NCI-H345 treated with DMSO at 0.1 percent for 48 hours (cell line): Measurements from ENCODE around the gene FAM222A.
A peak's percentile ranks its signal among the peaks of the same experiment; 100 is the strongest.

Experiments
- DNase-seq: peaks from one replicate; lab custom pipeline; 2025; ENCODE audit not compliant: unreplicated experiment; lab: John Stamatoyannopoulos, UW

Gene FAM222A

DNA sequence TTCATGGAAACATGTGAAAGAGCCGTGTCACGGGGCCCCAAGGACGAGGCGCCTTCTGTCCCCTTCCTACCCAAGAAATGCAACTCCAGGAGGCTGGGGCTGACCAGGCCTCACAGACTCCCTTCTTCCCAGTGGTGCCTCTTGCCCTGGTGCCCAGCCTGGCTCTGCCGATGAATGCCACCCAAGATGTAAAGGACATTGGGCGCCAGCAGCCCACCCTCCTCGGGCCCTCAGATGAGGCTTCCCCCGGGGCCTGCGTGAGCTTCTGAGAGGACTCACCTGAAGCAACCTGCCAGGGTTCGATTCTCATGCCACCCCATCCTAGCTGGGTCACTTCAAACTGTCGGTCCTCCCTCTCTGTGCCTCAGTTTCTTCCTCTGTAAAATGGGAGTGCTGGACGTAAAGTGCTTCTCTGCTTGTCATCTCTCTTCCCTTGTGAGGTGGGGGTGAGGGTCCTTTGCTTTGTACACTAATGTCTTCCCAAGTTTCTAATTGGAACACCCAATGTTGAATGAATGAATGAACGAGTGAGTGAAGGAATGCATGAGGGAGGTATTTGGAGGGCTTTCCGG lies 10.8 kb downstream of the FAM222A start:
- DNase-seq = no peak

DNA sequence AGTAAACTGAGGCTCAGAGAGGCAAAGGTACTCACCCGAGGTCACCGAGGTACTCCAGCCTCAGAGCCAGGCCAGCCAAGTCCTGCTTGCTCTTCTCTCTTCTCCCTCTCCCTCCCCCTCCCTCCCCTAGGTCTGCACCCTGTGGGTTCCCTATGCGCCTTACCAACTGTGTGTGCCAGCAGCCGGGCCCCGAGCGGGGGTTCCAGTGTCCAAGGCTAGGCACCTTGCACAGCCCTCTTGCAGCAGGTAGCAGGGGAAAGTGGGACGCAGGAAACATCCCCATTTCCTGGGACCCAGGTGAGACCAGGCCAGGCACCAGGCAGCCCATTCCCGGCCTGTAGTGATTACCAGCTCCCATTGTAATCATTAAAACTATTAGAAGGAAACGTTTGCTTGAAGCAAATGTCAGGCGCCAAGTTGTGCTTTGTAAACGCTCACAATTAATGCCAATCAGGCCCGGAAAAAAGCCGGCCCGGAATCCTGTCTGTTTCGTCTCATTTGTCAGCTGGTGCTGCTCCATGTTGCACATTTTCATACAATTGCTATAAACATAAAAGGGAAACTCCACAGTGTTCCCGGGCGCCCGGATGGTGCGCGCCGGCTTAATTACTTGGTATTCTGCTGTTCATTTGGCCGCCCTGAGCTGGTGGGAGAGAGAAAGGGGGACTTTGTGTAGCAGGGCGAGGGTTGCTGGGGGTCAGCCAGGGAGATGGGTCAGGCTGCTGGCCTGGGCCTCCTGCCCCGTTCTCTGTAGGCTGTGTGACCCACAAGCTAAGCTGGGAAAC lies 11.9 kb downstream of the FAM222A start:
- DNase-seq = no peak

DNA sequence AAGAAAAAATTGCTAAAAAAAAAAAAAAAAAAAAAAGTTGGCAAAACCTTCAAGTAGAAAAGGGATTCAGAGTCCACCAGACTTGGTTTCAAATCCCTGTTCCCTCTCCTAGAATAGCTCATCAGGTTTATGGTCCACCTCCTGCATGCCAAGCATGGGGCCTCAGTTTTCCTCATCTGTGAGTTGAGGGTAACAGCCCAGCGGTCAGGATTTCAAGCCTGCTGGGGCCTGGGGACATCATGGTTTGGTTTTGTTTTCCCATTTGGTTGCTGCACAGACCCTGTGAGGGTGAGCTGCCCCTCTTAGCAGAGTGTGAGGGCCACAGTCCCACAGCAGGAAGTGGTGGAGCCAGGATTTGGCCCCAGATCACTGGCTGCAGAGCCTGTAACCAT lies 12.5 kb downstream of the FAM222A start:
- DNase-seq = no peak

DNA sequence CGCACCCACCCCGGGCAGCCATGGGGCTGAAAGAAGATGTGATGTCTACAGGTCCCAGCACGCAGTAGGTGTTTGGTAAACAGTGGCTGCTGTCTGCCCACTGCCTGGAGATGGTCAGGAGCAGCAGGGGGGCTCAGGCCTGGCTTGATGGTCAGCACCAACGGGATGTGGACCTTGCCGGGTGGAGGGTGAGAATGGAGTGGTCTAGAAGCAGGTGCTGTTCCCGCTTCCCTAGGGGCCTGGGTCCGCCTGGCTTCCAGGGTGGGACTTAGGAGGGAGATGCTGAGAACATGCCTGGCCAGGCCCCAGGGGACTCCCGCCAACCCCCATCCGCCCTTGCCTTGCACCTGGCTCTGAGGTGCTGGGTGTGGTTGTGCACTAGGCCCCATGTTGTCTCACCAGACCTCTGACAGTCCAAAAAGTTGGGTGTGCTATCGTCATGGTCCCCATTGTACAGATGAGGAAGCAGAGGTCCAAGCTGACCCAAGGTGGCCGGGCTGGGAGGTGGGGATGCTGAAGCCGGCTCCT lies 12.9 kb downstream of the FAM222A start:
- no peak for DNase-seq

DNA sequence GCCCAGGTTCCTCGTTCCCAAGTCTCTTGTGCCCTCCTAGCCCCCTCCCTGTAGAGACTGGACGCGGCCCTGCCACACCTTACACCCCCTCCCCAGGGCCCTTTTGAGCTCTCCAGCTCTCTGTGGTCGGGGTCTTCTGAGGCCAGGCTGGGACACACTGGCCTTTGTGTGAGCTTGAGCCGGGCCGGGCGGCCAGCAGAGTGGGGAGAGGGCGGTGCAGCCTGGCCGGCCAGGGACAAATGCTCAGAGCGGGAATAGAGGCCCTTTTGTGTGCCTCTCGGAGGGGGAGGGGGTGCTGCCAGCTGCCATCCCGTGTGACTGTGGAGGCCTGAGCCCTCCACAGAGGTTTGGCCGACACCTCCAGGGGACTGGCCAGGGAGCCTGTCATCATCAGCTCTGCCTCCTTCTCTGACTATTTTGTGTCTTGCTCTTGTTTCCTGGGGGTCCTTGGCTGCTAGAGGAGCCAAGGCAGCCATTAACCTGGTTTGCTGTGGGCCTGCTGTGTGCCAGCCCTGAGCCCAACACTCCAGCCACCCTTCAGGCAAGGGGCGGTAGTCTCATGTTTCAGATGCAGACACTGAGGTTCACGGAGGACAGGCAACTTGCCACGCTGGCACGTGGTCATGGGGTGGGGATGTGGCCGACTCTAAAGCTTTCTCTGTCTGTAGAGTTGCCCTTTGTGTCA lies 13.6 kb downstream of the FAM222A start:
- no peak for DNase-seq

DNA sequence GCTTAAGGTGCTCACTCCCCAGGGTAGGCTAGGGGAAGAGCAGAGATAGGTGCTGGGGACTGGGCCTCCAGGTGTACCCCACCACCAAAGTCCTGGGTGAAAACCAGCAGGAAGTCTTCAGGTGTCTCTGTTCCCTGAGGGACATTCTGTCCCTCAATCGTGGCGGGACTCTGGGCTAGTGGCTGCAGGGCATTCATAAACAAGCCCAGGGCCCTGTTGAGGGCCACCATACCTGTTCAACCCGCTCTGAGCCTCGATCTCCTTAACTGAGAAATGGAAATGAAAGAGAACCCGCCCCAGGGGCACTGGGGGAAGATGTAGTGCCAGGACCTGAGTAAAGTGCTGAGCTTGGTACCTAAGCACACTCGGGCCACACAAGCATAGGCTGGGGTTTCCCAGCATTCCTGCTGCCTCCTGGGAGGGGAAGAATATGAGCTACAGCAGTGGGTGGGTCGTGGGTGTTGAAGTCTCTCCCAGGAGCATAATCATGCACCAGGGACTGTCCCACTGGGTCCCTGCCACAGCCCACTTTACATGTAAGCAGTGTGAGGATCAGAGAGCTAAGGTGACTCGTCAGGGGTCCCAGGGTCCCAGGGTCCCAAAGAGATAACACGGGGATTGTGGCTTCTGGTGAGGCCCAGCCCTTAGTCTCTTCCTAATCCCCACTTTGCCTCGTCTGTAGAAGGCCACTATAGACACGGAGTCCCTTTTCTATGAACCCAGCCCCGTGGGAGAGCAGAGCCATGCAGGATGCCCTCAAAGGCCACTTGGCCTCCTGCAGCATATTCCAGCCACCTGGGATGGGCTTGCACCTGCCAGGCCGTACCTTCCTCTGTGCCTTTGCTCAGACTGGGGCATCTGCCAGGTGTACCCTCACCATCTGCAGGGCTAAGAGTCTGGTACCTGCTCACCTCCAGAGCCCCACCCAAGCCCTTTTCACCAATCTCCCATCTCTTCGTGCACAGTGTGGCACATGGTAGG lies 14.4 kb downstream of the FAM222A start:
- no peak for DNase-seq

DNA sequence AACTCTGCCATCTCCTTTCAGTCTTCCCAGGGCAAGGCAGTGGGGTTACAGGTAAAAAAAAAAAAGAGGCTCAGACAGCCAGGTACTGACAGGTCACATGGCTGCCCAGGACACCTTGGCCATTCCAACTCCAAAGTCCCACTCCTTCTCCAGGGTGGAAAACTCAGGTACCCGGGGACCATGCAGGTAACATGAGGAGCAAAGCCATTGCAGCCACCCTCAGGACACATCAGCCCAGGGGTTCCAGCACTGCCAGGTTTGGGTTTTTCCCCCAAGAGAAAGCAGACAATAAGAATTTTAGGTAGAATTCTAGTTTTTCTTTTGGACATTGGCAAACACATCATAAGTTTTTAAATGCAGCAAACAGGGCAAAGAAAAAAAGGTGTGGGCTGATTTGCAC lies 15.3 kb downstream of the FAM222A start:
- no peak for DNase-seq

DNA sequence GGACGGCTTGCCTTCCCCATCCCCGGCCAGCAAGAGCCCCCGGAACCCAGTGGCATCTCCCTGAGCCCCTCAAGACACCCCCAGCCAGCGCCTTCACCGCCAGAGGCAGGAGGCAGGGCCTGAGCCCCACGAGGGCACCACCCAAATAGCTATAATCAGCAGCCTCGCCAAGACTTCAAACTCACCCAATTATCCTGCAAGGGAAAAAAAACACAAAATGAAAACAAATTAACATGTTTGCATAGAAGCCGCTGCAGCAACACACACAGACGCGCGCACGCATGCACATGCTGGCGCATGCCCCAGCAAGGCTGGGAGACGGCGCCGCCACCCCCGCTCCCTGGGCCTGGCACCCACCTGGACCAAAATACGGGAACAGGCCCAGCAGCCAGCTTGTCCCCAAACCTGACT lies 15.8 kb downstream of the FAM222A start:
- DNase-seq = no peak

DNA sequence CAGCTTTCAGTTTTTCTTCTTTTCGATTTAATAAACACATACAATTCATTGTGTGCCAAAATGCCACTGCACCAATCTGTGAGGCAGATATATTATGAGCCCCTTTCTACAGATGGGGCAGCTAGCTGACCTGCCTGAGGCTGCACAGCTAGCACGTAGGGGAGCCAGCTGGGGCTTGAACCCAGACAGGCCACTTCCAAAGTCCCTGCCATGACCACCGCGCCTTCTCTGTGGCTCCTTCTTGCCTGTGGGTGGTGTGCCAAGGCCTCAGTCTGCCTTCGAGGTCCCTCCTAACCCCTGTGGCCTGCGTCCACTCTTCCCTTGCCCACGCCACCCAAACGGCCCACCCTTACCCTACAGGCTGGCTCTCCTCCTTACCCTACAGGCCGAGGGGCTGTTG lies 16.2 kb downstream of the FAM222A start:
- no peak for DNase-seq

DNA sequence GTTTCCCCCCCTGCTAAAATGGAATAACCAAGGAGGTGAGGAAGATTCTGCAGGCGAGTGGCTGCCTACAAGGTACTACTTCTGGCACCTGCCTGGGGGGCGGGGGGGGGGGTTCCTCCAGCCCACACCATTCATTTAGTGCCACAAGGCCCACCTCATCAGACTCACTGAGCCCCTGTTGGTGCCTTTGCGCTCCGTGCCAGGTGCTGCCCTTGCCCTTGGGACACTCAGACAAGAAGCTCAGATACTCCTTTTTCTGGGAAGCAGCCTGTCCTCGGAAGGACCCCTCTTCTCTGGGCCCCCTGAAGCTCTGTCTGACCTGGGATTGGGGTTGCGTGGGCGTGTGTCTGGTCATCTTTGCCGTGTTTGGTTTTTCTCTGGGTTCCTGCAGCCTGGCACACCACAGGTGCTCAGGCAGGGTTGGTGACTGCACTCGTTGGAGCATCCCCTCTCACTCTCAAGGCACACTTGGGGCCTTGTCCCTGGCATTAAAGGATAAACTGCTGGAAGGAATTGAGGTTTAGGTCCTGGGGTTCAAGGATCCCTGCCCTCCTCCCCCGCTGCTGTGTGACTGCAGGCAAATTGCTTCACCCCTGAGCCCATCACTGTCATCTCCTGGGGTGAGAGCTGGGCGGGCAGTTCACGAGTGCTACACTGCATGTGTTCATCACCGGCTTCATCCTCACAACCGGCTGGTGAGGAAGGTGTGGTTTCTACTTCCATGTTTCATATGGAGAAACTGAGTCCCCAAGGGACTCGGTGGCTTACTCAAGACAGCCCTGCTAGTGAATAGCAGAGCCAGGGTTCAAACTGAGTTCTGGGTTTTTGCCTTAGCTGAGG lies 16.9 kb downstream of the FAM222A start:
- DNase-seq = no peak

DNA sequence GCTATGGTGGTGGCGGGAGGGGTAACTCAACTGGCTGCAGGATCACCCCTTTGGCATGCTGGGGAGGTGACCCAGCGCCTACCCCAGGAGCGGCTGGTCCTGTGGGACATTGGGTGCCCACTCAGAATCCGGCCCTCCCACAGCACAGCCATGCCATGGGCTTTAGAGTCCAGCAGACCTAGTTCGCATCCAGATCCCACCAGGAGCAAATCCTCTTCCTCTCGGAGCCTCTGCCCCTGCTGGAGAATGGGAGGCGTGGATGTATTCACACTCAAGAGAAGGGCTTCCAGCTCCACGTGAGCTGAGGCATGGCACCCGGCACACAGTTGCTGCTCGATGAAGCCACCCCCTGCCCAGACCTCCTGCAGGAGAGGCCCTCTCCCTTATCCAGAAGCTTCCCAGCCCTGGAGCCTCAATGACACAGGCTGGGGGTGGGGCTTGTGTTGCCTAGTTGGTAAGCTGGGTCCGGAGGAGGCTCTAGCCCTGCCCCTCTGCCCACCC lies 17.7 kb downstream of the FAM222A start:
- DNase-seq = no peak

DNA sequence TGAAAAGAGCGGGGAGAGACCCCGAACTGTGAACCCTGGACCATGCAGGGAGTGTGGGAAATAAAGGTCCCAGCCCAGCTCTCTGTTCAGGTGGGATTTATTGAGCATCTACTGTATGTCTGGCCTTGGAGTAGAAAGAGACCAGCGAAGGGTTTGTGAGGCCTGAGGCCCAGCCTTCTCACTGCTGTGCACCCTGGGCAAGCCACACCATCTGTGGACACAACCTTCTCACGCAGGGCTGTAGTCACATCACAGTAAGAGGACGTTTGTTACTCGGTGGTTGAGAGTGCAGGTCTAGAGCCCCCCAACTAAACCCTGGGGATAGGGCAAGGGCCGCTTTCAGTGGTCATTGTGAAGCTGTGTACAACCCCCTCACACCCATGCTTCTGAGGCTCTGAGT lies 18.2 kb downstream of the FAM222A start:
- DNase-seq = no peak

DNA sequence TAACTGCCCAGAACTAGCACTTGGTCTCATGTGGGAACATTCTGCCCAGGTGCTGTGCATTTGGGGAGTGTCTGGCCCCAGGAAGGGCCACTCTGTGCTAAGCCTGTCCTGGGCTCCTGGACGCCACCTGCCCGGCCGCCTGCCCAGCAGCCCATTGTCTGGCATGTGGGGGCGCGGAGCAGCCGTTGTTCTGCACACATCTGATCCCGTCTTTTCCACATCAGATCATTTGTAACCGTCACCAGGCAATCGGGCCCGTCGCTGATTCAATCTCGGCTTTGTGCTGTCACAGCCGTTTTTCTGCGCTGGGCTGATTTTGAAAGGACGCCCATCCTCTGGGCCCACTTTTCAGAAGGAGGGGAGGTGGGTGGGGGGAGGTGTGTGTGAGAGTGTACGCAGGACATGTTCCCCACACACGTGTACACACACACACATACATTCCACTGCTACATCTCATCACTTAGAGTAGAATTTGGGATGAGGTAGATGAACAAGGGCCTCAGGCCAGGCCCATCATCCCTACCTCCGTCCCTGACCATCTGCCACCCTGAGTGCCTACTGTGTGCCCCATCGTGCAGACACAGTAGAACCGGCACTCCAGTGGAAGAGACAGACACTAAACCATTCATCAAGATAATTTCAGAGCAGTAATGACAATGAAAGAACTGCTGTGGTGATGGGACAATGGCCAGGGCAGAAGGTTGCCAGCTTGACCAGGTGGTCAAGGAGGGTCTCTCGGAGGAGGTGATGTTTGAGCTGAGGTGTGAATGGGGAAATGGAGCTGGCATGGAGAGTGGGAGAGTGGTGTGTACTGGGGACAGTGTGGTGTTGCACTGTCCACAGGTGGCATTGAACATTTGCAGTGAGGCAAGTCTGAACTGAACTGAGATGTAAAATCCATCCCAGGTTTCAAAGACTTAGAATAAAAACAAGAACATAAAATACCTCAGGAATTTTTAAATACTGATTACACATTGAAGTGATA lies 19.0 kb downstream of the FAM222A start:
- DNase-seq = no peak

DNA sequence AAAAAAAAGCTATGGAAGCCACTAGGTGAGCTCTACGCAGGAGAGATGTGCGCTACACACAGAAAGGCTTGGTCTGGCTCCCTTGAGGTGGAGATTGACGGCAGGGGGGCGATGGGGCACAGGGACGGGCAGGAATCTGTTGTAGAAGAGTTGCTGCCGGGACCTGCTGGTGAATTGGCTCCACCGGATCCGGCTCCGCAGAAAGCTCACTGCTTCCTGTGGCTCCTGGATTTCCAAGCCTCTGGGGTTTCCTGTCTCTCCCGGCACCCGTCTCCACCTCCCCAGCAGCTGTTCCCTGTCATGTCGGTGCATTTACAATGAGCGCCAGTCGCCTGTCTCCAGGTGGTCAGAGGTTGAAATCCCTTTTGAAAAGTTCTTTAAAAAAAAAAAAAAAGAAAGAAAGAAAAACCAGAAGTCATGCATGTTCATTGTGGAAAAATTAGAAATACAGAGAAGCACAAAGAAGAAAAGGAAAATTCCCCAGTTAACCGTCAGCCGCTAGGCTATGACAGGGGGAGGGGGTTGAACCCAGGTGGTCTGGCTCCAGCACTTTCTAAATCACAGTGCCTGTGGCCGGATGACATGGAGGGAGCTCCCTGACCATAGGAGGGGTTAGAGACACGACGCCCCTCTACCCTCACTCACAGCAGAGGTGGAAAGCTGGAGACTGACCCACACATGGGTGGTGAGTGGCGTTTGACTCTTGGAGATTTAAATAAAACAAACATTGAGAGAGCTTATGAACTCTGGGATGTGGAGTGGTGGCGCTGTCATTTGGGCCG lies 20.8 kb downstream of the FAM222A start:
- DNase-seq = peak; percentile 10

DNA sequence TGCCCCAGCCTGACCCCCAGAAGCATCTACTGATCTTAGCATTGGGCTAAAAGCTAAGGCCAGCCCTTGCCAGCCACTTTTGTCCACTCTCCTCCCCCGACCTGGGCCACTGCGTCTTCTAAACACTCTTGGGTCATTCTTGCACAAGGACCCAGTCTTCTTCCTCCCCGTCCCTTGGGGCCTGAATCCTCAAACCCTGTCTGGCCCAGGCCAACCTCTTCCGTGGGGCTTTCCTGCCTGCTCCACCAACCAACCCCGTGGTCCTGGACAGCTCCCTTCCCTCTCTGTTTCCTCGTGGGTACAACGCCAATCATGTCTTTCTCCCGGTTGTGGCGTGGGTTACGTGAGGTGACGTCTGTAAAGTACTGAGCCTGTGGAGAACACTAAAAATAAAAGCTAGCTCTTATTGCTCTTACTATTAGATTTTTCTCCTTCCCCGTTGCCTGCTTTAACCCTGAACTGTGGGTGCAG lies 21.5 kb downstream of the FAM222A start:
- no peak for DNase-seq

DNA sequence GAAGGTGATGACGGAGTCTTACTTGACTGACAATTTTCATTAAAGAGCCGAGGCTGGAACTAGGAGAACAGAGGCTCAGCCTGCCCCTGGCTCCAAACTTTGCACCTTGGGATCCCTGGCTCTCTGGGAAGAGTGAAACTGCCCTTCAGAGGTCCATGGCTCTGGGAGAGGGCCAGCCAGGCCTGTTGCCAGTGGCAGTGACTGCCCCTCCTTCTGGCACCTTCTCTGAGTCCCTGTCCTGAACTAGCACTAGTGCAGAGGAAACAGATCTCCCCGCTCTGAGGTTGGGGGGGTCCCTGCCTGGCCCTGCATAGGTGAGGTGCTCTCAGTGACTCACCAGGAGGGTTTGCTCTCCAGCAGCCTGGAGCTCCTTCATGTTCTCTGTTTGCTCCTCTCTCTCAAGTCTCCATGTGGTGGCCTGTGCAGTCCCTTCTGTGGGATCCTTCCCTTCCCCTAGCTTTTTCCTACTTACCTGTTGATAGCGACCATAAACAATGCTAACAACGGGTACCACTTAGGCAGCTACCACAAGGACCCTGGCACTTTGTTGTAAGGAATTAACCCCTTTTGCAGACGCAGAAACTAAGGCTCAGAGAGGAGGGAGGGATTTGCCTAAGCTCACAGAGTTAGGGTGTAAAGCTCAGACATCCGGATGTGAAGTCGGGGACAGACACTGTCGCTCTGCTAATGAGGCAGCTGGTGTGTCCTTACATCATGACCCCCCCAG lies 22.4 kb downstream of the FAM222A start:
- DNase-seq = no peak

DNA sequence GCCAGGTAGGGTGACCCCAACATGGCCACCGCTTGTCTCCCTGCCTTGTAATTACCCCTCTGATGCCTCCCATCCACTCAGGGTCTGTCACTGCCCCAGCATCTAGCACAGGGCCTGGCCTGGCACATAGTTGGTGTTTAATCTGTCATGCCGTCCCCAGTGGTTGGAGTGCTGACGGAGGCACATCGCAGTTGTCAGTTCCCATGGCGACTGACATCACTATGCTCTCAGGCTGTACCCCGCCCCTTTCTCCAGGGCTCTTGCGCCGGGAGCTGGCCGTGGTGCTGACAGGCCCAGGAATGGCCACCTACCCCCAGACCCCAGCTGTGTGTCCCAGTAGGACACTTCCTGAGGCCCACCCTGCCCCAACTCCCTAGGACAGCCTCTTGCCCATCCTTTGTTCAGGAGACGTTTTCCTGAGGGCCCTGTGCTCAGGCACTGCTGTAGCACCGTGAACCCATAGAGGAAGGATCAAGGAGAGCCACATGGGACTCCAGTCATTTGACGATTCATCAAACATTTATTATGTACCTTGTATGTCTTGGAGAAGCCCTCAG lies 23.0 kb downstream of the FAM222A start:
- DNase-seq = no peak
